ENCODE measurements around the gene NDUFC1.

The NDUFC1 gene

GRCh38 chr4:139253046-139253445 lies 49.2 kb downstream of the NDUFC1 start:
- DNase-seq (ENCODE audit: low read depth in 1 of 2, low spot score in 1 of 2) = no peak

DNA sequence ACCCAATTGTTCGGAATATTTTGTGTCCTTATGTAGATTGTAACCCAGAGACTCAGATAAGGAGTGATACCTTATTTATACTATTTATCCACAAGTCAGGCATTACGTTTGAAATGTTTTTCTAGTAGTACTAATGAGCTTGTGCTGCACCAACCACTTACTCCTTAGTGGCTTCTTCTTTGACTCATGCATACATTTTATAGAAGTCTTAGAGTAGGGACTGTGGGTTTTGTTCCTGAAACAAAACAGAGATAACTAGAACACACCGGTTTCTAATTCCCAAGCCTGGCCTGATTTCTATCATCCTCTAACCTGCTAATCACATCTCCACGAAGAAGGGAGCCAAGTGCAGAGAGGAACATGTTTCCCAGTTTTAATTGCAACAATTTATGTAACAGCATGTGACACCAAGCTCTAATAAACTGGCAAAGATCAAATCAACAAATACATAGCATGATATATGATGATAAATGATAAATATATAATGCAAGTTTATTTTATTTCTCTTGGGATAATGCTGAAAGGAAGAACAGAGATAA lies 54.5 kb downstream of the NDUFC1 start:
- DNase-seq (ENCODE audit: low read depth in 1 of 2, low spot score in 1 of 2) = no peak

DNA sequence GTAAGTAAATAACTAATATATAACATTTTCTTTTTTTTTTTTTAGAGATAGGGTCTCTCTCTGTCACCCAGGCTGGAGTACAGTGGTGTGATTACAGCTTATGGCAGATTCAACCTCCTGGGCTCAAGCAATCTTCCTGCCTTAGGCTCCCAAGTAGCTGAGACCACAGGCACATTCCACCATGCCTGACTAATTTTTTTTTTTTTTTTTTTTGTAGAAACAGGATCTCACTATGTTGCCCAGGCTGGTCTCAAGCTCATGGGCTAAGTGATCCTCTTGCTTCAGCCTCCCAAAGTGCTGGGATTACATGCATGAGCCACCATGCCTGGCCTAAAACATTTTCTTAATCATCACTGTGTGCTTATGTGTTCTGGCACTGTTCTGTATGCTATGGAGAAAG lies 55.0 kb downstream of the NDUFC1 start:
- no peak for DNase-seq (ENCODE audit: low read depth in 1 of 2, low spot score in 1 of 2)

DNA sequence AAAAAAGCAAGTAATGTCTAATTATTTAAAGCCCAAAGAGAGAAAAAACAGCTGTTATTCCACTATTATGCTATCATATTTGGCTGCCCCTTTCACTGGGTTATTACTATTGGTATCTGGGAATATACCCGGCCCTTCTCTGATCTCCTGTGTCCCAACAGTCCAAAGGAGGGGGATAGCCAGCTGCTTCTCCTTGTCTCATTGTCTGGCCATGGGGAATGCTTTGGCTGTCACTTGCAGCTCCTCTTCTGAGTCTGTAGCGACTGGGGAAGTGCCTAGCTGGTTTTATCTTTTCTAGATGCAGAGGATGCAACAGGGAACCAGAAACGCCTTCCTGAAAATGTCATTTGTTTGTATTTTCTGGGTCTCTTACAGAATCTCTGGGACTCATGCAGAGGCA lies 56.1 kb downstream of the NDUFC1 start:
- DNase-seq (ENCODE audit: low read depth in 1 of 2, low spot score in 1 of 2) = no peak

DNA sequence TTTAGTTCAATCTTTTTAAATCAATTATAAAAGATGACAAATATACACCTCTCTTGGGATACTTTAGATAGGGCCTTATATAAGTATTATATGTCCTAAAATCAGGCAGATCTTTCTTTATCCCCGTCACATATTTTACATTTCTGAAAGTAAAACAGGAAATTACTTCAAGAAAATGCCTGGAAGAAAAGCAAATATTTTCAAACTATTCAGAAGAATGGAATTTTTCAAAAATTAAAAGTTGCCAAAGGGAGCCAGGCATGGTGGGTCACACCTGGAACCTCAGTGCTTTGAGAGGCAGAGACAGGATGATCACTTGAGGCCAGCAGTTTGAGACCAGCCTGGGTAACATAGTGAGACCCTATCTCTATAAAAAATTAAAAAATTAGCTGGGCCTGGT lies 56.7 kb downstream of the NDUFC1 start:
- DNase-seq (ENCODE audit: low read depth in 1 of 2, low spot score in 1 of 2) = no peak

DNA sequence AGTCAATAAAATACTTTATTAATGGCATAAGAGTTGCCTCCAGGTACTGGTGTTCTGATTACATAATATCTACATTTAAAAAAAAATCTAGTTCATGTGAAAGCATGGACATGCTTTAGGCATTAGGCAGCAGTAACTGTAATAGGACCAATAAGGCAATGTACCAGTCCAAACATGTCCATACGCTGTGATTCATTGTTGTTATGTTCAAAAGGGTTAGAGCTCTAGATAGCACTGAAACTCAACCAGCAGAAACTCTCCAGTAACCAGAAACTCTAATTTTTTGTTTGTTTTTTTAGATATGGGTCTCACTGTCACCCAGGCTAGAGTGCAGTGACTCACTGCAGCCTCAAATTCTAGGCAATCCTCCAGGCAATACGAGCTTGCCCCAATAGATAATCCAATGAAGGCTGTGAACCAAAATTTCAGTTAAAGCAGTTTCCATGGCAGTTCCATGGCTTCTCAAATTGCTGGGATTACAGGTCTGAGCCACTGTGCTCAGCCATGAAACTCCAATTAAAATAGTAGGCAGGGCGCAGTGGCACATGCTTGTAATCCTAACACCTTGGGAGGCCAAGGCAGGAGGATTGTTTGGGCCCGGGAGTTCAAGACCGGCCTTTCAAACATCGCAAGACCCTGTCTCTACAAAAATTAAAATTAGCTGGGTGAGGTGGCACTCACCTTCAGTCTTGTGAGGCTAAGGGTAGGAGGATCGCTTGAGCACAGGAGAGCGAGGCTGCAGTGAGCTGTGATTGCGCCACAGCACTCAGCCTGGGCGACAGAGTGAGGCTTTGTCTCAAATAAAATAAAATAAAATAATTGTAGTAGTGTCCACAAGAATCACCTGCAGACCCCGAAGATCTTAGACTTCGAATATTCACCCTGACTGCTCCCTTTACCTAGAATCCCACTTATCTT lies 58.6 kb downstream of the NDUFC1 start:
- DNase-seq (ENCODE audit: low read depth in 1 of 2, low spot score in 1 of 2) = no peak

- no peak for DNase-seq (ENCODE audit: low read depth in 1 of 2, low spot score in 1 of 2)
Measured at GRCh38 chr4:139242511-139243051, 59.7 kb downstream of the NDUFC1 start.

DNA sequence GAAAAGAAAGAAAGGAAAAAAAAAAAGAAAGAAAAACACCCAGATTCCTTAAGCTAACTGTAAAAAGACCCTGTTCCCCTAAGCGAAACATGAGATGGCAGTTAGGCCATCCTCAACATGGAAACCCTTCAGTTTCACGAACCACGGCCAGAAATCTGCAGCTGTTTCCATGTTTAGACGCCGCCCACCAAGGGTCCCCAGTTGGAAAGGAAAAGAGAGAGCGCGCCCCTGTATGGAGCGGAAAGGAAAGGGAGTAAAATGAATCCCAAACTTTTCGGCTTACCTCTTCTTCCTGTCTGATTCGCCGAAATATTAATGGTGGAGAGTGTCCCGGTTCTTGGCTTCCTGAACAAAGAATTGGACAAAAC lies 60.5 kb downstream of the NDUFC1 start:
- no peak for DNase-seq (ENCODE audit: low read depth in 1 of 2, low spot score in 1 of 2)

GRCh38 chr4:139241086-139241783 lies 61.0 kb downstream of the NDUFC1 start:
- no peak for DNase-seq (ENCODE audit: low read depth in 1 of 2, low spot score in 1 of 2)
